Esophagus (tissue), 2 donors: ENCODE measurements around the gene ASPA. TPM values are rescaled to one million over a fixed set of nuclear protein-coding genes. Genes with fewer than 3 reads are reported as not detected.

Source experiments
- H3K27ac ChIP-seq, 2 donors: one replicate each; pipeline ENCODE4 v1.5.1; 2013; ENCODE audit warnings: low read depth in 2 of 2, mild to moderate bottlenecking in 2 of 2, inconsistent platforms in 1 of 2, low read length in 1 of 2, moderate library complexity in 1 of 2
- H3K27me3 ChIP-seq, 2 donors: one replicate each; pipeline ENCODE4 v1.6.1; 2013; ENCODE audit warnings: low read length in 2 of 2, control low read depth in 1 of 2, mild to moderate bottlenecking in 1 of 2; ENCODE audit not compliant: insufficient read depth in 2 of 2, control insufficient read depth in 1 of 2
- H3K36me3 ChIP-seq, 2 donors: one replicate each; pipeline ENCODE4 v1.6.1; 2013; ENCODE audit warnings: low read length in 1 of 2; ENCODE audit not compliant: control insufficient read depth in 2 of 2, insufficient read depth in 2 of 2
- H3K4me1 ChIP-seq, 2 donors: one replicate each; pipeline ENCODE4 v1.6.1; 2013; ENCODE audit warnings: low read length in 1 of 2; ENCODE audit not compliant: control insufficient read depth in 2 of 2, insufficient read depth in 2 of 2
- H3K4me3 ChIP-seq, 2 donors: one replicate each; pipeline ENCODE4 v1.5.1; 2013; ENCODE audit warnings: low read length in 2 of 2, mild to moderate bottlenecking in 2 of 2, low read depth in 1 of 2, moderate library complexity in 1 of 2
- H3K9me3 ChIP-seq, 2 donors: one replicate each; pipeline ENCODE4 v1.6.1; 2013; ENCODE audit warnings: mild to moderate bottlenecking in 2 of 2, low read depth in 1 of 2, low read length in 1 of 2, moderate library complexity in 1 of 2; ENCODE audit not compliant: control insufficient read depth in 2 of 2, insufficient read depth in 1 of 2
- WGBS, 2 donors: extraction: QIAGEN DNeasy Blood & Tissue Kit; methylation state at CpG; one replicate each; pipeline ENCODE4 v1.1.7; 2013; 5-methylcytosine and 5-hydroxymethylcytosine counted together
- polyA plus RNA-seq, 2 donors: library from polyadenylated mRNA; stranded (reverse); fragments of 200-250 nt; gene quantifications; one replicate each; pipeline ENCODE4 v1.2.3, GENCODE V29; 2013
- donor health status: healthy with polysubstance abuse.
- donor health status: Bipolar disorder and iron deficiency.

ASPA gene
- polyA plus RNA-seq, 2 donors, result 0.38 to 0.61 TPM

DNA sequence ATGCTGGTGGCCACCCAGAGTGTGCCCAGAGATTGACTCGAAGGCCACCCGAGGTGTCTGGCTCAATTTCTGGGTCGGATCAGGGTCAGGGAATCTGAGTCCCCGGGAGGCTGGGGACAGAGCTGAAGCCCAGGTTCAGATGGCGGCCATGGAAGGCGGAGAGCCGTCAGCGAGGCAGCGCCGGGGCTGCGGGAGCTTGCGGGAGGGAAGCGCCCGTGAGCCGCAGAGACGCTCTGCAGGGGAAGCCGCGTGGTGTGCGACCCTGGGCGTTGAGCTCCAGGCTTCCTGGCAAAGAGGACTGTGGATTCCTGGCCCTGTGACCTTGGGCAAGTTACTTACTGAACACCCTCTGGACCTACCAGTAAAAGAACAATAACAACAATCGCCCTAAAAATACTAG, 3.7 kb upstream of the ASPA start:
- 93% methylated on average over 21 of the region's 21 CpGs for WGBS, 2 donors
- Histone ChIP-seq H3K27me3 (no peaks in the 10 kb centered on the region), H3K27ac (no peak overlapping the region), H3K4me3 (no peak overlapping the region), H3K36me3 (no peaks in the 10 kb centered on the region), H3K4me1 (no peaks in the 10 kb centered on the region), H3K9me3 (peaks cover 0 to 3% of the 10 kb centered on the region in 2 donors)

DNA sequence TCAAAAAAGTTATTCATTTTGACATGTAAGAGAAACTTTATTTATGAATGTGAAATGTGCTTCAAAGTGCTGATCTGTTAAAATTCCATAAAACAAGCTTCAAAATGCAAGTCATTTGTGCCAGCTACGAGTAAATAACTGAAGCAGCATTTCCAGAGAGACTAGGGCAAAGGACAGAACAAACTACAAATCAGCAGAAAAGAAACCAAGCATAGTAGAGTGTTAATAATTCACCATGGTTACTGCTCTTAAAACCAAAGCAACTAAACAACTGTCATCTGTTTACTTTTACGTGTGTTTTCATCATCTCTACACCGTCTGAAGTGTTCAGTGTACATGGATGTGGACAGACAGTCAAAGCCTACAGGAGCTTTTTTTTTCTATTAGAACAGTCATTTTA, 1.6 kb upstream of the ASPA start:
- H3K9me3 ChIP-seq, result peaks cover 0 to 3% of the 10 kb centered on the region in 2 donors
- no peak overlapping the region for H3K4me3 ChIP-seq
- H3K36me3 ChIP-seq, result no peaks in the 10 kb centered on the region
- no peaks in the 10 kb centered on the region for H3K4me1 ChIP-seq
- WGBS, 2 donors, result 25 to 35% methylated on average over 3 of the region's 3 CpGs
- H3K27ac ChIP-seq, result no peak overlapping the region
- H3K27me3 ChIP-seq, result no peaks in the 10 kb centered on the region

DNA sequence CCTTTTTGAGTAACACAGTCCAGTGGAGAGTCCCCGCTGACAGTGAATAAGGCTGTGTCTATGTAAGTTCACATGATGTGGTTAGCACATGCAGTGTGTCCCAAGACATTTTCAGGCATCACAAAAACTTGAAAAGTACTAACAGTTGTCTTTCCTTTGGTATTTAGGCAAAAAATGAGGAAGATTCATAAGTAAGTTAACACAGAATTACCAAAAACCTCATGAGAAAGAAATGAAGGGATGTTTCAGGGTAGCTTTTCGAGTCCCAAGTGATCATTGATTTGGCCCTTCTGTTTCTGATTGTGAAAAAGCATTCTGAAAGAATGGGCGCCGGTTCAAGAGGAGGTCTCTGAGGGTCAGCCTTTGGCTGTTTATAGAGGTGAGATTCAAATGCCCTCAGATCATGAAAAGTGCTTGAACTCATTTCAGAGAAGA, 529 bp upstream of the ASPA start:
- H3K4me3 ChIP-seq, result no peak overlapping the region
- peaks cover 0 to 3% of the 10 kb centered on the region in 2 donors for H3K9me3 ChIP-seq
- H3K4me1 ChIP-seq, result no peaks in the 10 kb centered on the region
- H3K27me3 ChIP-seq, result no peaks in the 10 kb centered on the region
- no peak overlapping the region for H3K27ac ChIP-seq
- 66 to 78% methylated on average over 4 of the region's 4 CpGs for WGBS, 2 donors
- H3K36me3 ChIP-seq, result no peaks in the 10 kb centered on the region

DNA sequence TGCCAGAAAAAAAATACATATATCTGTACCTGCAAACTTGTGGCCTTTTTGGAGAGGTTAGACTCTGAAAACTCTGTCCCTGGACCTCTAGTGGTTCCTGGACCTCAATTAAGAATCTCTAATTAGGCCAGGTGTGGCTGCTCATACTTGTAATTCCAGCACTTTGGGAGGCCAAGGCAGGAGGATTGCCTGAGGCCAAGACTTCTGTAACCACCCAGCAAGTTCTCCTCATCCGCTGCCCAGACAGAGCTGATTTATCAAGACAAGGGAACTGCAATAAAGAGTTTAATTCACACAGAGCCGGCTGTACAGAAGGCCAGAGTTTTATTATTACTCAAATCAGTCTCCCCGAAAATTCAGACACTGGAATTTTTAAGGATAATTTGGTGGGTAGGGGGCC, 4.2 kb downstream of the ASPA start:
- no peaks in the 10 kb centered on the region for H3K36me3 ChIP-seq
- H3K4me3 ChIP-seq, result no peak overlapping the region
- no peaks in the 10 kb centered on the region for H3K9me3 ChIP-seq
- H3K4me1 ChIP-seq, result no peaks in the 10 kb centered on the region
- H3K27me3 ChIP-seq, result no peaks in the 10 kb centered on the region
- 82 to 87% methylated on average over 3 of the region's 3 CpGs for WGBS, 2 donors
- no peak overlapping the region for H3K27ac ChIP-seq

DNA sequence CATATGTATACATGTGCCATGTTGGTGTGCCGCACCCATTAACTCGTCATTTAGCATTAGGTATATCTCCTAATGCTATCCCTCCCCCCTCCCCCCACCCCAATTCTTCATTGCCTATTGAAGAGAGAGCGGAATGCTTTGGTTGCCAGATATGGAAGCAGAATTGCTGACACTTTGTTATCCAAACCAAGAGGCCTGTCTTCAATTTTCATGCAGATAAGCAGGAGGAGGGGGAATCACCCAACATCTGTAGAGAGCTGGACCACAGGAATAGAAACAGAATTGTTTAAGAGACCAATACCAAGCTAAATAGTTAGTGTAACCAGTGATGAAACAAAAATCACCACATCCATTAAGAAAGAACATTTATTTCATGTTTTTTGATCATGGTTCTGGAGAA, 7.1 kb downstream of the ASPA start:
- Histone ChIP-seq H3K9me3 (no peaks in the 10 kb centered on the region), H3K27ac (no peak overlapping the region), H3K4me1 (no peaks in the 10 kb centered on the region), H3K4me3 (no peak overlapping the region), H3K27me3 (no peaks in the 10 kb centered on the region), H3K36me3 (no peaks in the 10 kb centered on the region)
- WGBS, 2 donors, result 71 to 85% methylated on average over 1 to 3 of the region's 3 CpGs

DNA sequence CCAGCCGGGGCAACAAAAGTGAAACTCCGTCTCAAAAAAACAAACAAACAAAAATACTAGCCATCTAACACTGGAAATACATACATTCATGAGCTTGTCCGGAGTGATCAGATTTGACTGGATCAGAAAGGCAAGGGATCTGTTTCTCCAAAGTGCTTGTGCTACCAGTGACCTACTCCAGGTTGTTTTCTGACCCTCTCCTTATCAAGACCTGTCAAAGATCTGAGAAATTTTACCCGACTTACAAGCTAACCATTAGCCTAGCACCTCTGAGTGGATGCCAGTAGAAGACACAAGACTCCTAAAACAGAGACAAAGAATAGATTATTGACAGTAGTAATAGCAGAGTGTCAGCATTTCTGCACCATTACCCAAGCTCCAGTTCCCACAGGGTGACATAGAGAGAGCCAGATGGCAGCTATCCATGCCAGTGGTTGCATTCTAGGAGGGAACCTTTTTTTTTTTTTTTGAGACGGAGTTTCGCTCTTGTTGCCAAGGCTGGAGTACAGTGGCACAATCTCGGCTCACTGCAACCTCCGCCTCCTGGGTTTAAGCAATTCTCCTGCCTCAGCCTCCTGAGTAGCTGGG, 9.8 kb downstream of the ASPA start:
- H3K27me3 ChIP-seq, result no peaks in the 10 kb centered on the region
- no peak overlapping the region for H3K27ac ChIP-seq
- 78 to 81% methylated on average over 8 of the region's 8 CpGs for WGBS, 2 donors
- H3K4me3 ChIP-seq, result no peak overlapping the region
- H3K9me3 ChIP-seq, result no peaks in the 10 kb centered on the region
- no peaks in the 10 kb centered on the region for H3K4me1 ChIP-seq
- no peaks in the 10 kb centered on the region for H3K36me3 ChIP-seq

DNA sequence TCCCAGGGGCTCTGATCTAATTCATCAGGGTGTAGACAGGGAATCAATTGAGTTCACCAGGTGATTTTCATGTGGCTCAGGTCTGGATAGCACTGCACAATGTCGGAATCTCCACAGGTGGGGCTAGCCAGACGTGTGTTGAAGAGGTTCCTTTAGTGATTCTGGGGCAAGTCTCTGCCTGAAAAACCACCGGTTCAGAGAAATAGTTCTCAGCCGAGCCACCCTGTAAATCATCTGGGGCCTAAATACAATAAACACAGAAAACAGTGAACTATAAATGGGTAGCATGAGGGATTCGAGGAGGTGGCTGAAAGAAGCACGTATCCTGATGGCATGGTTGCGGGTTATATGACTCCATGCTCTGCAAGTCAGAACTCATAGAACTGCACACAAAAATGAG, 21.3 kb downstream of the ASPA start:
- no peaks in the 10 kb centered on the region for H3K27me3 ChIP-seq
- no peak overlapping the region for H3K4me3 ChIP-seq
- H3K4me1 ChIP-seq, result no peaks in the 10 kb centered on the region
- no peaks in the 10 kb centered on the region for H3K36me3 ChIP-seq
- no peak overlapping the region for H3K27ac ChIP-seq
- WGBS, 2 donors, result 64 to 65% methylated on average over 7 of the region's 7 CpGs
- H3K9me3 ChIP-seq, result no peaks in the 10 kb centered on the region

DNA sequence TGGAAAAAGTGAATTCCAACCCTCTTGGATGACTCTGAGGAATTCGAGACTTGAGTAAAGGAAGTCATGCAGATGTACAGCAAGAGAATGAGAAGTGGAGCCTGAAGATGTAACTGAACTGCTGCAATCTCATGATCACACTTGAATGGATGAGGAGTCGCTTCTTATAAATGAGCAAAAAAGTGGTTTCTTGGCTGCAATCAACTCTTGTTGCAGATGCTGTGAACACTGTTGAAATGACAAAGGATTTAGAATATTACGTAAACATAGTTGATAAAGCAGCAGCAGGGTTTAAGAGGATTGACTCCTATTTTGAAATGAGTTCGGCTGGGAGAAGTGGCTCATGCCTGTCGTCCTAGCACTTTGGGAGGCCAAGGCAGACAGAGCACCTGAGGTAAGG, 25.5 kb downstream of the ASPA start:
- Histone ChIP-seq H3K9me3 (peaks cover 0 to 3% of the 10 kb centered on the region in 2 donors), H3K4me3 (no peak overlapping the region), H3K27ac (no peak overlapping the region), H3K36me3 (no peaks in the 10 kb centered on the region), H3K4me1 (no peaks in the 10 kb centered on the region), H3K27me3 (no peaks in the 10 kb centered on the region)
- WGBS, 2 donors, result 66 to 73% methylated on average over 5 of the region's 5 CpGs

DNA sequence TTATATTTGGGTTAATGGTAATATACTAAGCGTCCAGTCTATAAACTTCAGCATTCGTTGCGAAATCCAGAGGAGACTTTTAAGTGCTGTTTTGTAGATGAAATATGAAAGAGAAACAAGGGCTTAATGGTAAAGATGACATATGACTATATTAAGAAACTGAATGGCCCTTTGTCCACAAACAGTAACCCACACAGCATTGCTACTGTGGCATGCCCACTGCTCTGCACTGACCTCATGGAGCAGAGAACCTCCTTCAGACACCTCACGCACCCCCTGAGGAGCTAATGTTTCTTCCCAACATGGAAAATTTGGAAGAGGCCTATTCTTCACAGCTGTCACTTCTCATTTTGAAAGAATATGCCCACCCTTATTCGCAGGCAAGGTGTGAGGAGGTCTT, 26.7 kb downstream of the ASPA start:
- H3K4me3 ChIP-seq, result no peak overlapping the region
- no peaks in the 10 kb centered on the region for H3K4me1 ChIP-seq
- H3K36me3 ChIP-seq, result no peaks in the 10 kb centered on the region
- H3K27me3 ChIP-seq, result no peaks in the 10 kb centered on the region
- 72 to 74% methylated on average over 5 of the region's 5 CpGs for WGBS, 2 donors
- H3K27ac ChIP-seq, result no peak overlapping the region
- H3K9me3 ChIP-seq, result peaks cover 0 to 3% of the 10 kb centered on the region in 2 donors

DNA sequence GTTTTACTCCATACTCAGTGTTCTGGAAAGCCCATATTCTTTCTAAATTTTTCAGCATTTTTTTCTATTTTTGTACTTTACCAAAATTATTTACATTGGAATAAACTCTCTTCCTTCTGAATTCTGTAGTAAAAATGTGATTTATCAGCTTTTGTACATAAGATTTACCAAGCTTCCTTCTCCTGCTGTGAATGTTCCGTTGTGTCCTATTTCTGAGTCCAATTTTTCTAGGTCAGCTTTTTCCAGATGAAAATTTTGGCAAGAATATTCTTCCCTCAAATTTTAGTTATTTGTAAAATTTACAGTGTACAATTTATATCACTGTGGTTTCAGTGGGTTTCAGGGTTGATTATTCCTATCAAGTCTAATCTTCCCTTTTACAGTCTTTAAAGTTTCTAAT, 27.5 kb downstream of the ASPA start:
- Histone ChIP-seq H3K36me3 (no peaks in the 10 kb centered on the region), H3K4me1 (no peaks in the 10 kb centered on the region), H3K9me3 (peaks cover 0 to 3% of the 10 kb centered on the region in 2 donors), H3K4me3 (no peak overlapping the region), H3K27ac (no peak overlapping the region), H3K27me3 (no peaks in the 10 kb centered on the region)
- WGBS, 2 donors, result 61 to 67% methylated on average over 1 of the region's 1 CpG
